VCaP (cell line): ENCODE results near the gene CTNND2.

Source experiments
- H3K27ac ChIP-seq: fragments of 450-650 bp; 2 replicates; pipeline ENCODE4 v1.5.1; 2017
- TF ChIP-seq, protein P1 (sequence below): fragments of 450-650 bp; conservative IDR thresholded peaks from 2 replicates; pipeline ENCODE4 v1.5.1; 2017; ENCODE audit warnings: mild to moderate bottlenecking, moderate library complexity

CTNND2 gene

DNA sequence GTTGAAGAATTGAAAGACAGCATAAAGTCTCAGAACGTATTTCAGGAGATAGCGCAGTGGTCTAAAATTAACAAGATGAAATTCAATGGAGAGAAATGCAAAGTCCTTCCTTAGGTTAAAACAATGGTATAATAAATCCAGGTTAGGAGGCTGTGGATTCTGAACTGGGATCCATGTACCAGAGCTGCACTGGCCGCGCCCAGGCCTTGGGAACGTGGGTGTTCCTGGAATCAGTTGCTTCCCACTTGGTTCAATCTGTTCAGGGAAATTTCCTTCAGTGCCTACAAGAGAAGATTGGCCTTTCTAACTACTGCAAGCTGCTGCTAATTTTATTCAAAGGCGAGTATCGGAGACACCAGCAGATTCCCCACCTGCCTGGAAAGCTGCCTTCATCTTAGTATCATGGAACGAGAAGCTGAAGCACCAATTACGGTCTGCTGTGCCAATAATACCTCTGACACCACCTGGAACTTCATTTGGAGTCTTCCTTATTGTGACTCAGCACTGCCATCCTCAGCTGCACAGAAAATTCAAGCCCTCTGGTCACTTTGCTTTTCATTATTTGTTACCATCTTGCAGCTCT is 14.3 kb upstream of the CTNND2 start:
- no peak overlapping the region for H3K27ac ChIP-seq
- TF ChIP-seq, protein P1, sequence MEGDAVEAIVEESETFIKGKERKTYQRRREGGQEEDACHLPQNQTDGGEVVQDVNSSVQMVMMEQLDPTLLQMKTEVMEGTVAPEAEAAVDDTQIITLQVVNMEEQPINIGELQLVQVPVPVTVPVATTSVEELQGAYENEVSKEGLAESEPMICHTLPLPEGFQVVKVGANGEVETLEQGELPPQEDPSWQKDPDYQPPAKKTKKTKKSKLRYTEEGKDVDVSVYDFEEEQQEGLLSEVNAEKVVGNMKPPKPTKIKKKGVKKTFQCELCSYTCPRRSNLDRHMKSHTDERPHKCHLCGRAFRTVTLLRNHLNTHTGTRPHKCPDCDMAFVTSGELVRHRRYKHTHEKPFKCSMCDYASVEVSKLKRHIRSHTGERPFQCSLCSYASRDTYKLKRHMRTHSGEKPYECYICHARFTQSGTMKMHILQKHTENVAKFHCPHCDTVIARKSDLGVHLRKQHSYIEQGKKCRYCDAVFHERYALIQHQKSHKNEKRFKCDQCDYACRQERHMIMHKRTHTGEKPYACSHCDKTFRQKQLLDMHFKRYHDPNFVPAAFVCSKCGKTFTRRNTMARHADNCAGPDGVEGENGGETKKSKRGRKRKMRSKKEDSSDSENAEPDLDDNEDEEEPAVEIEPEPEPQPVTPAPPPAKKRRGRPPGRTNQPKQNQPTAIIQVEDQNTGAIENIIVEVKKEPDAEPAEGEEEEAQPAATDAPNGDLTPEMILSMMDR: no peak

DNA sequence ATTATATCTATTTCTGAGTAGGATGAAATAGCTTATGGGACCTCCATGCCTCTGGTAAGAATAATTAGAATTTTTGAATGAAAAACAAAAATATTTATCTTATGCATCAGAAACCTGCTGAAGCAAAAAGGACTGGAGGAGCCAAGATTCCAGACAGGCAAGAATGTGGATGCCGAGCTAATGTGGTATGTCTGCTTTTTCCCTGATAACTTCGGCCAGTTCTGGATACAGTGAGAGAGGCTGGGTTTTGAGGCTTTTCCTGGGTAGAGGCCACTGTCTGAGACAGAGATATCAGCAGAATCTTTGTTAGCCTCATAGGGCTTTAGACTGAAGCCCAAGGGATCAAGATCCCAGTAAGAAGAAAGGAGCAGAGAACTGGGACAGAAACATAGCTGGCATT is 5.2 kb upstream of the CTNND2 start:
- H3K27ac ChIP-seq: no peak overlapping the region
- TF ChIP-seq, protein P1: no peak

DNA sequence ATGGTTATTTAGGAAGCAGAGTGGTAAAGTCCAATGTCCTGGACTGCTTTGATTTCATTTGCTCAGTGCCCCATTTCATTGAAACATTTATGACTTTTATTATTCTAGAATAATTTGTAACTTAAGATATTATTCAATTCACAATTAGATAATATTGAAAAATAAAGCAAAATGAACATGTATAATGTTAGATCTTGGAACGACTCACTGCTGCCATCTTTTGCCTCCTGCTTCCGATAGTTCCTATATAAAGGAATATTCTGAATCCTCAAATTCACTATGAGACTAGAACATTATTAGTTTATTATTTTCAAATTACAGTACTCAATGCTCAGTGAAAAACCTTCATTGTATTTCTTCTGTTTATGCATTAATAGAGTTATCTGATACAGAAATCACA is 2.3 kb upstream of the CTNND2 start:
- H3K27ac ChIP-seq: no peak overlapping the region
- TF ChIP-seq, protein P1: peak; percentile 62

DNA sequence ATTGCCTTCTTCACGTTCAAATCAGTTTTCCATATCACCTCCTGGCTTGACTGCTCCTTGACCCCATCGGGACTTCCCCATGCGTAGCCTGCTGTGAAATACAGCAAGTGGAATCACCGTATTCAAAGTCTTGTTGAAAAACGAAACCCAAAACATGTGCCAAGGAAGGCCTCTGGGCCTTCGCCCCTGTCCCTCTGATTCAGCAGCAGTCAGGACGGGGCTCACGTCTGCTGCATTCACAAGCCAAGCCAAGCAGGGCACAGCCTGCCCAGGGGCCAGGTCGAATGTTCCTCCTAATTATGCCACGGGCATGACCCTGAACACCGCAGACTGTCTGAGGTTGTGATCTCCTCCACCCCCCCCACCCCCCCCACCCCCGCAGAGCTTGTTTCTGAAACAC is 960 bp upstream of the CTNND2 start:
- H3K27ac ChIP-seq: peak overlapping the region; percentile 86
- TF ChIP-seq, protein P1: no peak

DNA sequence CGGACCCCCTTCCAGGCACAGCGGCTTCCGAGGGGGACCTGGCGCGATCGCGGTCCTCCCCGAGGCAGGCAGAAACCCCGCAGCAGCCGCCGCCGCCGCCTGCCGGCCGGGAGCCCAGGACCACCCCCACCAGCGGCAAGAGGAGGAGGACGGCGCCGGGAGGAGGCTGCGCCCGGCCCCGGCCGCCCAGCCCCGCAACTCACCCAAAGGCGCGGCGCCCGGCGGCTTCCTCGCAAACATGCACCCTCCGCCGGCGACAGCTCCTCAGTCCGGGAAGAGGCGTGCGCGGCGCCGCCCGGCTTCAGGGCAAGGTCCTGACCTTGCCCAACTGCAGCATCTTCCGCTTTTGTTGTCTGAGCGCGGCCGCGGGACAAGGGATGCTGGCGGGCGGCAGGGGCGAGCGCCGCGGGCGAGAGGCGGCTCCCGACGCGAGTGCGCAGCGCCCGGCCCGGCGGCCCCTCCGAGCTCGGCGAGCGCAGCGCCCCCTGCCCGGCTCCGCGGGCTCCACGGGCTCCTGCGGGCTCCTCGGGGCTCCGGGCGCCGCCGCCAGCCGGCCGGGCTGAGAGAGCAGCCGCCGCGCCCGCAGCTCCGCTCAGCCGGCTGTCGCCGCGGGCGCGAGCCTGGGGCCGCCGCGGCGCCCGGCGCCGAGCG is 507 bp downstream of the CTNND2 start:
- H3K27ac ChIP-seq: peak overlapping the region; percentile 86
- TF ChIP-seq, protein P1: peak; percentile 75

DNA sequence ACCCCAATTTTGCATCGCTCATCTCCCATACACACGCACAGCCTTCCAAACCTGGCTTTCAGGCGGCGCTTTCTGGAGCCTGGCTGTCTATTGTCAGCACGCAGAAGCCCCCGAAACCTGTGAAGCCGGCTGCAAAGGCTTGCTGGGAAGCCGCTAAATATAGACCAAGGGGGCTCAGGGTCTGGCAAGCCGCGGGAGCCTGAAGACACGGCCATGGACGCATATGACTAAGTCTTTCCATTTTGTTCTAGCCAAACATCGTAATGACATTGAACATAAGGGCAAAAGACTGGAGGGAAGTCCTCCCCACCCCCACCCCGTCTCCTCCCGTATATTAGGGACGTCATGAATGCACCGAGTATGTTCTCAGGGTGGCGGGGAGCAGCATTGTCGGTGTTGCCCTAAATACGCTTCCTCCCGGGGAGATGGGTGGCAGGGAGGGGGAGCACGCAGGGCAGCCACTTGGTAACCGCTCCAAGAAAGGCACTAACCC is 1.1 kb downstream of the CTNND2 start:
- peak overlapping the region; percentile 86 for H3K27ac ChIP-seq
- TF ChIP-seq, protein P1: no peak

DNA sequence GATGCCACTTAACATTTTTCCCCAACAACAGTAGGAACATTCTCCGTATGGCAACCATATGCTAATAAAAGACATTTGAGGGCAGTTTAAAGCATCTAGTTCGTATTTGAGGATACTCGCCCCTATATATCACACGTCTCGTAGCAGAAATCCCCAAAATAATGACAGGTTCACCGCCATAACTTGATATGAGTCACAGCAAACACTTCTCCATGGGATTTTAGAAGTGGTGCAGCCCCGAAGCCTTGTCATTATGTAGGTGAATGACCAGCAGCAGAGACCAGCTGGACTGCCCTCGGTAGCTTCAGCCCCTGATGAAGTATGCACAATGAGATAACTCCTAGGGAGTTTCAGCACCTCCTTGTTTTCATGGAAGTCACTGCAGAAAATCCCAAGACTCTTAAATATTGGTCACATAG is 2.0 kb downstream of the CTNND2 start:
- TF ChIP-seq, protein P1: peak; percentile 41

More for the DNA sequence above, 2.0 kb downstream of the CTNND2 start:
- H3K27ac ChIP-seq: peak overlapping the region; percentile 86
